Suprapubic skin (tissue), 3 donors: ENCODE measurements around the gene ADARB1.

Source experiments
- EP300 ChIP-seq: sonication (generic); formaldehyde crosslinking; IDR thresholded peaks from one replicate; pipeline ENCODE4 v1.6.1; 2017; ENCODE audit warnings: antibody characterized with exemption
- TF ChIP-seq, protein P1 (sequence below), 2 donors: fragments of 200-600 bp in 1 of 2; fragments of 450-650 bp in 1 of 2; sonication (generic) in 1 of 2; IDR thresholded peaks; one replicate each; pipeline ENCODE4 v1.5.1; 2016 to 2019; ENCODE audit warnings: antibody characterized with exemption in 2 of 2, mild to moderate bottlenecking in 1 of 2, moderate library complexity in 1 of 2

DNA sequence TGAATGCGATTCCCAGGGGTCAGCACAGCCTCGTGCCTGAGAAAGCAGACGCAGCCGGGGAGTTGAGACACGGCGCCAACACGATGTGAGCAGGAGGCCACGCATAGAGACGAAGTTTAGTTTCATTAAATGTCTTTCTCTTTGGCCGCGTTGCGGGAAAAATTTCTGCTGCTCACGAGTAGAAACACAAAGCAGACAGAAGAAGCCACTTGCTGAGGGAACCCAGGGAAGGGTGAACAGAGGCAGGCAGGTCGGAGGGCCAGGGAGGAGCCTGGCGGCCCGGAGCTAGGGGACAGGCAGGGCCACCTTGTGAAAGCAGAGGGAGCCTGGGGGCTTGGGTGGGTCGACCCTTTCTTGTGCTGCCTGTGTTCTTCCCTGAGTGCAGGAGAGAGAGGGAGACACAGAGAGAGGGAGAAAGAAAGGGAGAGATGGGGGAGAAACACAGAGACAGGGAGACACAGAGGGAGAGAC lies 180.1 kb downstream of the ADARB1 start:
- TF ChIP-seq, protein P1, sequence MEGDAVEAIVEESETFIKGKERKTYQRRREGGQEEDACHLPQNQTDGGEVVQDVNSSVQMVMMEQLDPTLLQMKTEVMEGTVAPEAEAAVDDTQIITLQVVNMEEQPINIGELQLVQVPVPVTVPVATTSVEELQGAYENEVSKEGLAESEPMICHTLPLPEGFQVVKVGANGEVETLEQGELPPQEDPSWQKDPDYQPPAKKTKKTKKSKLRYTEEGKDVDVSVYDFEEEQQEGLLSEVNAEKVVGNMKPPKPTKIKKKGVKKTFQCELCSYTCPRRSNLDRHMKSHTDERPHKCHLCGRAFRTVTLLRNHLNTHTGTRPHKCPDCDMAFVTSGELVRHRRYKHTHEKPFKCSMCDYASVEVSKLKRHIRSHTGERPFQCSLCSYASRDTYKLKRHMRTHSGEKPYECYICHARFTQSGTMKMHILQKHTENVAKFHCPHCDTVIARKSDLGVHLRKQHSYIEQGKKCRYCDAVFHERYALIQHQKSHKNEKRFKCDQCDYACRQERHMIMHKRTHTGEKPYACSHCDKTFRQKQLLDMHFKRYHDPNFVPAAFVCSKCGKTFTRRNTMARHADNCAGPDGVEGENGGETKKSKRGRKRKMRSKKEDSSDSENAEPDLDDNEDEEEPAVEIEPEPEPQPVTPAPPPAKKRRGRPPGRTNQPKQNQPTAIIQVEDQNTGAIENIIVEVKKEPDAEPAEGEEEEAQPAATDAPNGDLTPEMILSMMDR (IDR thresholded peaks at IDR 0.05): no peak
- TF ChIP-seq EP300: no peak
